GM23338 (cell line): ENCODE data around the gene ITGA1. TPM values are rescaled to one million over a fixed set of nuclear protein-coding genes. Genes with fewer than 3 reads are reported as not detected.

Experiments
- ATAC-seq: fragments of 200-7000 bp; cut with Tn5 transposase; 3 replicates; pipeline ENCODE4 v1.9.1; 2020
- DNase-seq: peaks from one replicate; pipeline ENCODE4 v3.0.0-alpha.2; 2015; ENCODE audit warnings: low spot score
- H2AFZ ChIP-seq: fragments of 200-600 bp; sonication (generic); 2 replicates; pipeline ENCODE4 v1.8.0; 2016; ENCODE audit warnings: antibody characterized with exemption, mild to moderate bottlenecking, moderate library complexity
- H3F3A ChIP-seq: fragments of 200-600 bp; sonication (generic); replicated peaks from 2 replicates; pipeline ENCODE4 v1.8.0; 2017; ENCODE audit warnings: antibody characterized with exemption, mixed run types, low read depth
- H3K27ac ChIP-seq: fragments of 200-600 bp; sonication (generic); 2 replicates; pipeline ENCODE4 v1.6.1; 2016; ENCODE audit warnings: low read depth
- H3K27me3 ChIP-seq: fragments of 200-600 bp; sonication (generic); 2 replicates; pipeline ENCODE4 v1.8.0; 2016; ENCODE audit warnings: mild to moderate bottlenecking, mixed run types, moderate library complexity; ENCODE audit not compliant: insufficient read depth
- H3K36me3 ChIP-seq: fragments of 200-600 bp; sonication (generic); 2 replicates; pipeline ENCODE4 v1.8.0; 2016; ENCODE audit warnings: mild to moderate bottlenecking; ENCODE audit not compliant: insufficient read depth
- H3K4me1 ChIP-seq: fragments of 200-600 bp; sonication (generic); 2 replicates; pipeline ENCODE4 v1.8.0; 2016; ENCODE audit warnings: mild to moderate bottlenecking, moderate library complexity; ENCODE audit not compliant: insufficient read depth
- H3K4me2 ChIP-seq: fragments of 200-600 bp; sonication (generic); 2 replicates; pipeline ENCODE4 v1.7.1; 2017; ENCODE audit warnings: mixed run types
- H3K4me3 ChIP-seq: fragments of 200-600 bp; sonication (generic); 2 replicates; pipeline ENCODE4 v1.6.1; 2016; ENCODE audit warnings: mixed run types
- H3K79me2 ChIP-seq: fragments of 200-600 bp; sonication (generic); replicated peaks from 2 replicates; pipeline ENCODE4 v1.8.0; 2017; ENCODE audit warnings: mild to moderate bottlenecking; ENCODE audit not compliant: insufficient read depth
- H3K9me2 ChIP-seq: fragments of 200-600 bp; sonication (generic); 2 replicates; pipeline ENCODE4 v1.8.0; 2017; ENCODE audit not compliant: insufficient read depth
- H4K20me1 ChIP-seq: fragments of 200-600 bp; sonication (generic); replicated peaks from 2 replicates; pipeline ENCODE4 v1.8.0; 2017; ENCODE audit warnings: mild to moderate bottlenecking; ENCODE audit not compliant: insufficient read depth
- H3K27ac Mint-ChIP-seq: 2 replicates; pipeline ENCODE4 v1.8.0; 2020; ENCODE audit warnings: inconsistent platforms, mild to moderate bottlenecking, moderate library complexity, mixed read lengths
- H3K27me3 Mint-ChIP-seq: 3 replicates; pipeline ENCODE4 v1.8.0; 2022; ENCODE audit warnings: low read depth, mild to moderate bottlenecking, moderate library complexity, mixed read lengths, inconsistent platforms; ENCODE audit not compliant: insufficient read depth, poor library complexity
- H3K36me3 Mint-ChIP-seq: 3 replicates; pipeline ENCODE4 v1.8.0; 2021; ENCODE audit warnings: low read depth, mild to moderate bottlenecking, inconsistent platforms, moderate library complexity, mixed read lengths
- H3K4me1 Mint-ChIP-seq: 3 replicates; pipeline ENCODE4 v1.8.0; 2020; ENCODE audit warnings: mild to moderate bottlenecking, inconsistent platforms, mixed read lengths
- H3K4me3 Mint-ChIP-seq: 3 replicates; pipeline ENCODE4 v1.8.0; 2021; ENCODE audit warnings: moderate library complexity, mild to moderate bottlenecking, inconsistent platforms, mixed read lengths
- H3K9me3 Mint-ChIP-seq: 3 replicates; pipeline ENCODE4 v1.8.0; 2020; ENCODE audit warnings: moderate library complexity, mild to moderate bottlenecking, inconsistent platforms, mixed read lengths
- CREB1 ChIP-seq: fragments of 250-450 bp; sonication (Bioruptor Pico); IDR thresholded peaks from 2 replicates; pipeline ENCODE4 v1.5.0; 2020; ENCODE audit warnings: low read depth, mild to moderate bottlenecking, moderate library complexity
- EZH2 ChIP-seq: fragments of 200-600 bp; sonication (generic); IDR thresholded peaks from one replicate; pipeline ENCODE4 v1.8.0; 2017; ENCODE audit warnings: antibody characterized with exemption, mild to moderate bottlenecking, low read depth; ENCODE audit not compliant: unreplicated experiment
- EZH2phosphoT487 ChIP-seq: fragments of 200-600 bp; sonication (generic); IDR thresholded peaks from one replicate; pipeline ENCODE4 v1.8.1; 2018; ENCODE audit warnings: antibody characterized with exemption; ENCODE audit not compliant: unreplicated experiment
- JUNB ChIP-seq: IDR thresholded peaks from one replicate; pipeline ENCODE4 v1.6.1; 2016; ENCODE audit warnings: antibody characterized with exemption; ENCODE audit not compliant: unreplicated experiment
- NANOG ChIP-seq: IDR thresholded peaks from 2 replicates; pipeline ENCODE4 v1.6.1; 2016; ENCODE audit warnings: antibody characterized with exemption, borderline replicate concordance
- POLR2AphosphoS5 ChIP-seq: IDR thresholded peaks from 2 replicates; pipeline ENCODE4 v1.6.1; 2016; ENCODE audit warnings: antibody characterized with exemption, low read depth
- REST ChIP-seq: IDR thresholded peaks from one replicate; pipeline ENCODE4 v1.6.1; 2018; ENCODE audit warnings: antibody characterized with exemption; ENCODE audit not compliant: unreplicated experiment
- STAT1 ChIP-seq: IDR thresholded peaks from one replicate; pipeline ENCODE4 v1.6.1; 2016; ENCODE audit warnings: antibody characterized with exemption; ENCODE audit not compliant: unreplicated experiment
- ZNF114 ChIP-seq: fragments of 250-450 bp; sonication (Bioruptor Pico); IDR thresholded peaks from 2 replicates; pipeline ENCODE4 v1.5.0; 2020; ENCODE audit warnings: mild to moderate bottlenecking, moderate library complexity
- ZNF331 ChIP-seq: fragments of 250-450 bp; sonication (Bioruptor Pico); IDR thresholded peaks from 2 replicates; pipeline ENCODE4 v1.5.0; 2020; ENCODE audit warnings: low read depth, mild to moderate bottlenecking, moderate library complexity
- polyA plus RNA-seq: library from polyadenylated mRNA; unstranded; fragments of >200 nt; fragmentation: Nextera tagmentation; extraction: Ambion mirVana; gene quantifications from 2 replicates; pipeline ENCODE4 v1.2.1, GENCODE V29; 2016
- total RNA-seq: library from RNA; depleted of rRNA; stranded (reverse); fragments of >200 nt; shearing (Covaris generic); gene quantifications from 2 replicates; pipeline ENCODE4 v1.2.3, GENCODE V29; 2014
- TF ChIP-seq, protein P1 (sequence below): IDR thresholded peaks from 2 replicates; pipeline ENCODE4 v1.6.1; 2016; ENCODE audit warnings: antibody characterized with exemption
- TF ChIP-seq, protein P2 (sequence below), 2 experiments: fragments of 200-600 bp in 1 of 2; sonication (generic) in 1 of 2; conservative IDR thresholded peaks; 2 replicates each; pipeline versions ENCODE4 v1.5.1 to v1.6.1; 2016 to 2017; ENCODE audit warnings: antibody characterized with exemption in 2 of 2, low read depth in 2 of 2, mild to moderate bottlenecking in 2 of 2, moderate library complexity in 1 of 2
- TF ChIP-seq, protein P3 (sequence below): fragments of 250-450 bp; sonication (Bioruptor Pico); IDR thresholded peaks from 2 replicates; pipeline ENCODE4 v1.5.0; 2020; ENCODE audit warnings: mild to moderate bottlenecking, moderate library complexity

Gene ITGA1
- total and polyA plus RNA-seq, 2 experiments from 2014 or later, result 1.8 to 4.9 TPM

GRCh38 chr5:52925001-52925400 is 137.3 kb downstream of the ITGA1 start:
- no peak overlapping the region for H3K4me2 ChIP-seq
- no peaks in the 10 kb centered on the region for H4K20me1 ChIP-seq
- no peaks in the 10 kb centered on the region for H3K27me3 ChIP-seq
- no peak for DNase-seq
- no peak for ATAC-seq
- H3K9me2 ChIP-seq, result no peaks in the 10 kb centered on the region
- no peaks in the 10 kb centered on the region for H3K27me3 Mint-ChIP-seq
- no peak overlapping the region for H3K4me3 ChIP-seq
- no peaks in the 10 kb centered on the region for H3K9me3 Mint-ChIP-seq
- H3F3A ChIP-seq, result no peaks in the 10 kb centered on the region
- no peak overlapping the region for H3K27ac ChIP-seq
- no peak overlapping the region for H2AFZ ChIP-seq
- peaks cover 7% of the 10 kb centered on the region; the same call in 2 of the 3 replicates for H3K4me1 Mint-ChIP-seq
- H3K4me1 ChIP-seq, result no peaks in the 10 kb centered on the region
- H3K79me2 ChIP-seq, result no peaks in the 10 kb centered on the region
- H3K36me3 ChIP-seq, result no peaks in the 10 kb centered on the region
- no peak overlapping the region for H3K4me3 Mint-ChIP-seq
- no peaks in the 10 kb centered on the region for H3K36me3 Mint-ChIP-seq
- TF ChIP-seq EZH2 (no peak), STAT1 (no peak), POLR2AphosphoS5 (no peak), EZH2phosphoT487 (no peak), ZNF331 (no peak), JUNB (no peak), NANOG (no peak), REST (no peak), CREB1 (CRISPR knock-in tag) (no peak), ZNF114 (no peak)
- TF ChIP-seq, protein P1, sequence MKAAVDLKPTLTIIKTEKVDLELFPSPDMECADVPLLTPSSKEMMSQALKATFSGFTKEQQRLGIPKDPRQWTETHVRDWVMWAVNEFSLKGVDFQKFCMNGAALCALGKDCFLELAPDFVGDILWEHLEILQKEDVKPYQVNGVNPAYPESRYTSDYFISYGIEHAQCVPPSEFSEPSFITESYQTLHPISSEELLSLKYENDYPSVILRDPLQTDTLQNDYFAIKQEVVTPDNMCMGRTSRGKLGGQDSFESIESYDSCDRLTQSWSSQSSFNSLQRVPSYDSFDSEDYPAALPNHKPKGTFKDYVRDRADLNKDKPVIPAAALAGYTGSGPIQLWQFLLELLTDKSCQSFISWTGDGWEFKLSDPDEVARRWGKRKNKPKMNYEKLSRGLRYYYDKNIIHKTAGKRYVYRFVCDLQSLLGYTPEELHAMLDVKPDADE, result no peak
- TF ChIP-seq, protein P2, sequence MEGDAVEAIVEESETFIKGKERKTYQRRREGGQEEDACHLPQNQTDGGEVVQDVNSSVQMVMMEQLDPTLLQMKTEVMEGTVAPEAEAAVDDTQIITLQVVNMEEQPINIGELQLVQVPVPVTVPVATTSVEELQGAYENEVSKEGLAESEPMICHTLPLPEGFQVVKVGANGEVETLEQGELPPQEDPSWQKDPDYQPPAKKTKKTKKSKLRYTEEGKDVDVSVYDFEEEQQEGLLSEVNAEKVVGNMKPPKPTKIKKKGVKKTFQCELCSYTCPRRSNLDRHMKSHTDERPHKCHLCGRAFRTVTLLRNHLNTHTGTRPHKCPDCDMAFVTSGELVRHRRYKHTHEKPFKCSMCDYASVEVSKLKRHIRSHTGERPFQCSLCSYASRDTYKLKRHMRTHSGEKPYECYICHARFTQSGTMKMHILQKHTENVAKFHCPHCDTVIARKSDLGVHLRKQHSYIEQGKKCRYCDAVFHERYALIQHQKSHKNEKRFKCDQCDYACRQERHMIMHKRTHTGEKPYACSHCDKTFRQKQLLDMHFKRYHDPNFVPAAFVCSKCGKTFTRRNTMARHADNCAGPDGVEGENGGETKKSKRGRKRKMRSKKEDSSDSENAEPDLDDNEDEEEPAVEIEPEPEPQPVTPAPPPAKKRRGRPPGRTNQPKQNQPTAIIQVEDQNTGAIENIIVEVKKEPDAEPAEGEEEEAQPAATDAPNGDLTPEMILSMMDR (conservative IDR thresholded peaks at IDR 0.05; ENCODE audit: low read depth in 2 of 2), result no peak
- TF ChIP-seq, protein P3, sequence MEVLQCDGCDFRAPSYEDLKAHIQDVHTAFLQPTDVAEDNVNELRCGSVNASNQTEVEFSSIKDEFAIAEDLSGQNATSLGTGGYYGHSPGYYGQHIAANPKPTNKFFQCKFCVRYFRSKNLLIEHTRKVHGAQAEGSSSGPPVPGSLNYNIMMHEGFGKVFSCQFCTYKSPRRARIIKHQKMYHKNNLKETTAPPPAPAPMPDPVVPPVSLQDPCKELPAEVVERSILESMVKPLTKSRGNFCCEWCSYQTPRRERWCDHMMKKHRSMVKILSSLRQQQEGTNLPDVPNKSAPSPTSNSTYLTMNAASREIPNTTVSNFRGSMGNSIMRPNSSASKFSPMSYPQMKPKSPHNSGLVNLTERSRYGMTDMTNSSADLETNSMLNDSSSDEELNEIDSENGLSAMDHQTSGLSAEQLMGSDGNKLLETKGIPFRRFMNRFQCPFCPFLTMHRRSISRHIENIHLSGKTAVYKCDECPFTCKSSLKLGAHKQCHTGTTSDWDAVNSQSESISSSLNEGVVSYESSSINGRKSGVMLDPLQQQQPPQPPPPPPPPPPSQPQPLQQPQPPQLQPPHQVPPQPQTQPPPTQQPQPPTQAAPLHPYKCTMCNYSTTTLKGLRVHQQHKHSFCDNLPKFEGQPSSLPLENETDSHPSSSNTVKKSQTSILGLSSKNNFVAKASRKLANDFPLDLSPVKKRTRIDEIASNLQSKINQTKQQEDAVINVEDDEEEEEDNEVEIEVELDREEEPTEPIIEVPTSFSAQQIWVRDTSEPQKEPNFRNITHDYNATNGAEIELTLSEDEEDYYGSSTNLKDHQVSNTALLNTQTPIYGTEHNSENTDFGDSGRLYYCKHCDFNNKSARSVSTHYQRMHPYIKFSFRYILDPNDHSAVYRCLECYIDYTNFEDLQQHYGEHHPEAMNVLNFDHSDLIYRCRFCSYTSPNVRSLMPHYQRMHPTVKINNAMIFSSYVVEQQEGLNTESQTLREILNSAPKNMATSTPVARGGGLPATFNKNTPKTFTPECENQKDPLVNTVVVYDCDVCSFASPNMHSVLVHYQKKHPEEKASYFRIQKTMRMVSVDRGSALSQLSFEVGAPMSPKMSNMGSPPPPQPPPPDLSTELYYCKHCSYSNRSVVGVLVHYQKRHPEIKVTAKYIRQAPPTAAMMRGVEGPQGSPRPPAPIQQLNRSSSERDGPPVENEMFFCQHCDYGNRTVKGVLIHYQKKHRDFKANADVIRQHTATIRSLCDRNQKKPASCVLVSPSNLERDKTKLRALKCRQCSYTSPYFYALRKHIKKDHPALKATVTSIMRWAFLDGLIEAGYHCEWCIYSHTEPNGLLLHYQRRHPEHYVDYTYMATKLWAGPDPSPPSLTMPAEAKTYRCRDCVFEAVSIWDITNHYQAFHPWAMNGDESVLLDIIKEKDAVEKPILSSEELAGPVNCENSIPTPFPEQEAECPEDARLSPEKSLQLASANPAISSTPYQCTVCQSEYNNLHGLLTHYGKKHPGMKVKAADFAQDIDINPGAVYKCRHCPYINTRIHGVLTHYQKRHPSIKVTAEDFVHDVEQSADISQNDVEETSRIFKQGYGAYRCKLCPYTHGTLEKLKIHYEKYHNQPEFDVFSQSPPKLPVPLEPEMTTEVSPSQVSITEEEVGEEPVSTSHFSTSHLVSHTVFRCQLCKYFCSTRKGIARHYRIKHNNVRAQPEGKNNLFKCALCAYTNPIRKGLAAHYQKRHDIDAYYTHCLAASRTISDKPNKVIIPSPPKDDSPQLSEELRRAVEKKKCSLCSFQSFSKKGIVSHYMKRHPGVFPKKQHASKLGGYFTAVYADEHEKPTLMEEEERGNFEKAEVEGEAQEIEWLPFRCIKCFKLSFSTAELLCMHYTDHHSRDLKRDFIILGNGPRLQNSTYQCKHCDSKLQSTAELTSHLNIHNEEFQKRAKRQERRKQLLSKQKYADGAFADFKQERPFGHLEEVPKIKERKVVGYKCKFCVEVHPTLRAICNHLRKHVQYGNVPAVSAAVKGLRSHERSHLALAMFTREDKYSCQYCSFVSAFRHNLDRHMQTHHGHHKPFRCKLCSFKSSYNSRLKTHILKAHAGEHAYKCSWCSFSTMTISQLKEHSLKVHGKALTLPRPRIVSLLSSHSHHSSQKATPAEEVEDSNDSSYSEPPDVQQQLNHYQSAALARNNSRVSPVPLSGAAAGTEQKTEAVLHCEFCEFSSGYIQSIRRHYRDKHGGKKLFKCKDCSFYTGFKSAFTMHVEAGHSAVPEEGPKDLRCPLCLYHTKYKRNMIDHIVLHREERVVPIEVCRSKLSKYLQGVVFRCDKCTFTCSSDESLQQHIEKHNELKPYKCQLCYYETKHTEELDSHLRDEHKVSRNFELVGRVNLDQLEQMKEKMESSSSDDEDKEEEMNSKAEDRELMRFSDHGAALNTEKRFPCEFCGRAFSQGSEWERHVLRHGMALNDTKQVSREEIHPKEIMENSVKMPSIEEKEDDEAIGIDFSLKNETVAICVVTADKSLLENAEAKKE, result no peak
- no peak overlapping the region for H3K27ac Mint-ChIP-seq
